ENCODE measurements around the gene LRSAM1.

- no peak for TF ChIP-seq CTCF (IDR thresholded peaks at IDR 0.05; ENCODE audit: low read depth, low read length, missing input control)
- TF ChIP-seq JUND (IDR thresholded peaks at IDR 0.05), result no peak
- no peak for TF ChIP-seq FOXA1 (IDR thresholded peaks at IDR 0.05)
- TF ChIP-seq TAF1 (conservative IDR thresholded peaks at IDR 0.05), result no peak
- TF ChIP-seq MAX (IDR thresholded peaks at IDR 0.05), result no peak
- no peak for TF ChIP-seq ZBTB33 (IDR thresholded peaks at IDR 0.05)
- no peak for TF ChIP-seq HNF4G (IDR thresholded peaks at IDR 0.05)
Observed at GRCh38 chr9:127500399-127500798, 49.1 kb downstream of the LRSAM1 start.

All from liver (tissue), 3 donors.